Measurements from ENCODE around the gene SCAP. TPM values are rescaled to one million over a fixed set of nuclear protein-coding genes. Genes with fewer than 3 reads are reported as not detected.
"Not testable (repeated sequence)": the region's sequence is repeated elsewhere in the genome, so short reads cannot be mapped to it uniquely, and the experiment has no call there.

Gene SCAP
- total RNA-seq, 1 donor from 2014 or later: 43.1 TPM

DNA sequence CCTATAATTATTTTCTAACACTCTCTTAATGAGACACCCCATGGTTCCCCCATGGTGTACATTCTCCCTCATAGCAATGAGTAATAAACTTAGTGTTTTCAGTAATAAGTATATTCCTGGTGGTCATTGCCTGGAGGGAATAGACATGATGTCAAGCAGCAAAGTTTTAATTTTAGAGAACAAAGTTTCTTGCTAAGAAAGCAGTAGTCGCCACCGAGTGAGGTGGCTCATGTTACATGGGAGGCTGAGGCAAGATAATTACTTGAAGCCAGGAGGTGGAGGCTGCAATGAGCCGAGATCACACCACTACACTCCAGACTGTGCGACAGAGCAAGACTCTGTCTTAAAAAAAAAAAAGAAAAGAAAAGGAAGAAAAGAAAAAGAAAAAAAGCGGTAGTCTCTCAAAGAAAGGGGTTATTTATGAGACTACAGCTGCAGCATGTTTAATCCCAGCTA, 40.2 kb upstream of the SCAP start:
- no peak for DNase-seq
- Histone ChIP-seq H3K36me3 (no peaks in the 10 kb centered on the region), H3K9me3 (replicated peaks) (no peaks in the 10 kb centered on the region), H3K27me3 (ENCODE audit: low read depth) (no peaks in the 10 kb centered on the region), H3K4me3 (no peak overlapping the region), H3K4me1 (peaks cover 17% of the 10 kb centered on the region), H3K27ac (replicated peaks) (no peak overlapping the region)
- TF ChIP-seq, protein P1, sequence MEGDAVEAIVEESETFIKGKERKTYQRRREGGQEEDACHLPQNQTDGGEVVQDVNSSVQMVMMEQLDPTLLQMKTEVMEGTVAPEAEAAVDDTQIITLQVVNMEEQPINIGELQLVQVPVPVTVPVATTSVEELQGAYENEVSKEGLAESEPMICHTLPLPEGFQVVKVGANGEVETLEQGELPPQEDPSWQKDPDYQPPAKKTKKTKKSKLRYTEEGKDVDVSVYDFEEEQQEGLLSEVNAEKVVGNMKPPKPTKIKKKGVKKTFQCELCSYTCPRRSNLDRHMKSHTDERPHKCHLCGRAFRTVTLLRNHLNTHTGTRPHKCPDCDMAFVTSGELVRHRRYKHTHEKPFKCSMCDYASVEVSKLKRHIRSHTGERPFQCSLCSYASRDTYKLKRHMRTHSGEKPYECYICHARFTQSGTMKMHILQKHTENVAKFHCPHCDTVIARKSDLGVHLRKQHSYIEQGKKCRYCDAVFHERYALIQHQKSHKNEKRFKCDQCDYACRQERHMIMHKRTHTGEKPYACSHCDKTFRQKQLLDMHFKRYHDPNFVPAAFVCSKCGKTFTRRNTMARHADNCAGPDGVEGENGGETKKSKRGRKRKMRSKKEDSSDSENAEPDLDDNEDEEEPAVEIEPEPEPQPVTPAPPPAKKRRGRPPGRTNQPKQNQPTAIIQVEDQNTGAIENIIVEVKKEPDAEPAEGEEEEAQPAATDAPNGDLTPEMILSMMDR (IDR thresholded peaks at IDR 0.05; ENCODE audit: borderline replicate concordance): no peak
- intact Hi-C loops (cut with micrococcal nuclease): no loop called here

DNA sequence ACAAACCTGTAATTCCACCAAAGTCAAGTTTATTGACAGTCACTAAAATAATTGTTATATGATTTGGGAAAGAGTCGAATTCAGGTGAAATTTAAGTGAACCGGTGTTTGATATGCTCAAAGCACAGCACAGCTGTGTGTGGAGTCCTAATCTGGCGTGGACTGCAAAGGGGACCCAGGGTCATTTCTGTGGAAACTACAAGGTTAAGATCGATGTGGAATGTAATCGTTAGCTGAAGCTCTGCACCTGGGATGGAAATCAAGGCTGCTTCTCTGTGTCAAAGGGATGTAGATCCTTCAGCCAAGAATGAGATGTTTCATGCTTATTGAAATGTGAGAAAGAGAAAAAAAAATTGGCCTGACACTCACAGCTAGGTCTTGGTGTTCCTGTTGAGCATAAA, 39.4 kb upstream of the SCAP start:
- no peak overlapping the region for H3K27ac ChIP-seq (replicated peaks)
- no peaks in the 10 kb centered on the region for H3K9me3 ChIP-seq (replicated peaks)
- no peaks in the 10 kb centered on the region for H3K27me3 ChIP-seq (ENCODE audit: low read depth)
- no peak for DNase-seq
- TF ChIP-seq, protein P1 (IDR thresholded peaks at IDR 0.05; ENCODE audit: borderline replicate concordance): no peak
- H3K4me3 ChIP-seq: no peak overlapping the region
- peaks cover 1% of the 10 kb centered on the region for H3K36me3 ChIP-seq
- peaks cover 17% of the 10 kb centered on the region for H3K4me1 ChIP-seq
- intact Hi-C loops (cut with micrococcal nuclease): no loop called here

DNA sequence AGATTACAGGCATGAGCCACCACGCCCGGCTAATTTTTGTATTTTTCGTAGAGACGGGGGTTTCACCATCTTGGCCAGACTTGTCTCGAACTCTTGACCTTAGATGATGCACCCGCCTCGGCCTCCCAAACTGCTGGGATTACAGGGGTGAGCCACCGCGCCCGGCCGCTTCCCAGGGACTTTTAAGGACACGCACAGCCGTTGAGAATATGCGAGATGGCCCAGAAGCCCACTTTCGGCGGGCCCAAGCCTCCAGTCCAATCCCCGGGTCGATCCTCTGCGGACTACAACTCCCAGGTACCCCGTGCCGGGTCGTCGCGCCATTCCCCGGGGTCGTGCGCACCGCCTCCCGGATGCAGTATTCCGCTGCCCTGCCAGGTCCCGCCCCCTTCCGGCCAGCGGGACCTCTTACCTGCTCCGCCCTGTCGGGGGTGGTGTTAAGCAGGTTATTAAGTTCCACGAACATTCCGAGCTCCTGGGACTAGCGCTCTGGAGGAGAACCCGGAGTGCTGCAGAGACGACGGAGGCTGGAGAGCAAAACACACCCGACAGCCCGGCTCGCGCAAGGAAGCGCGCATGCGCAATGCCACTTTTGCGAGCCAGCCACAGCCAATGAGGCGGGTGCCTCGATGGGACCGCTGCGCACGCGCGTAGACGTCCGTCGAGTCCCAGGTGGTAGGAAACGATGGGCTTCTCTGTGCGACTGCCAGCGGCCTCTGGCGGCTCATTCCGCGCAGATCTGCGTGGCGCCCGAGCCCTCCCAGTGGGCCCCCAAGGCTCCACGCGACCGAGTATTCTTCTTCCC, 37.6 kb upstream of the SCAP start, which contains the start of gene ELP6:
ELP6 (minus strand) TSS at position 588 of the 805 bp plus-strand sequence; CDS start at position 466, 122 bp downstream.
- no peaks in the 10 kb centered on the region for H3K27me3 ChIP-seq (ENCODE audit: low read depth)
- H3K9me3 ChIP-seq (replicated peaks): no peaks in the 10 kb centered on the region
- intact Hi-C loops (cut with micrococcal nuclease): no loop called here
- peak; percentile 97 for DNase-seq
- H3K4me3 ChIP-seq: peak within 1 kb of the TSS; percentile 80
- H3K36me3 ChIP-seq: peaks cover 17% of the 10 kb centered on the region
- peaks cover 17% of the 10 kb centered on the region for H3K4me1 ChIP-seq
- H3K27ac ChIP-seq (replicated peaks): peak within 1 kb of the TSS; percentile 95
- TF ChIP-seq, protein P1 (IDR thresholded peaks at IDR 0.05; ENCODE audit: borderline replicate concordance): peak; percentile 56

DNA sequence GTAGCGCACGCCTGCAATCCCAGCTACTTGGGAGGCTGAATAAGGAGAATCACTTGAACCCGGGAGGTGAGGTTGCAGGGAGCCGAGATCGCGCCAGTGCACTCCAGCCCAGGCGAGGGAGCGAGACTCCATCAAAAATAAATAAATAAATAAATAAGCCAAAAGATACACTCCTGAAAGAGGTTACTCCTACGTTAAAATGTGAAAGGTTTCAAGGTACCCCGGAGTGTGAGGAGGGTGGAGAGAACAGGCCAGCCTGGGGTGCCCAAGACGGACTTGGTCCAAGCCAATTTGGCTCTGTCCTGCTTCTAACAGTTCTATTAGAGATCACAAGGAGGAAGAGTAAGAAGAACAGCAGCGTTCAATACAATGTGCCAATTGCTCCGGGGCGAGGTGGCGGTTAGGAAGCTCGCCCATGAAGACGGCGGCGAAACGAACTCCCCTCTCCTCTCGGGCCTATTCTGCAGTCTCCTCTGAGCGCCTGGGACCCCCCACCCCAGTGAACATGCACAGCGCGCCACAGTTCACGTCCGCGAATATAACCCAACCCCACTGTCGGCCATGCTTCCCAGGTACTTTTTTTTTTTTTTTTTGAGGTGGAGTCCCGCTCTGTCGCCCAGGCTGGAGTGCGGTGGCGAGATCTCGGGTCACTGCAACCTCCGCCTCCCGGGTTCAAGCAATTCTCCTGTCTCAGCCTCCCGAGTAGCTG, 36.8 kb upstream of the SCAP start:
- TF ChIP-seq, protein P1 (IDR thresholded peaks at IDR 0.05; ENCODE audit: borderline replicate concordance): no peak
- H3K9me3 ChIP-seq (replicated peaks): no peaks in the 10 kb centered on the region
- DNase-seq: no peak
- peaks cover 17% of the 10 kb centered on the region for H3K4me1 ChIP-seq
- H3K27ac ChIP-seq (replicated peaks): peak overlapping the region; percentile 95
- intact Hi-C loops (cut with micrococcal nuclease): no loop called here
- H3K36me3 ChIP-seq: peaks cover 23% of the 10 kb centered on the region
- no peaks in the 10 kb centered on the region for H3K27me3 ChIP-seq (ENCODE audit: low read depth)
- peak overlapping the region; percentile 80 for H3K4me3 ChIP-seq

DNA sequence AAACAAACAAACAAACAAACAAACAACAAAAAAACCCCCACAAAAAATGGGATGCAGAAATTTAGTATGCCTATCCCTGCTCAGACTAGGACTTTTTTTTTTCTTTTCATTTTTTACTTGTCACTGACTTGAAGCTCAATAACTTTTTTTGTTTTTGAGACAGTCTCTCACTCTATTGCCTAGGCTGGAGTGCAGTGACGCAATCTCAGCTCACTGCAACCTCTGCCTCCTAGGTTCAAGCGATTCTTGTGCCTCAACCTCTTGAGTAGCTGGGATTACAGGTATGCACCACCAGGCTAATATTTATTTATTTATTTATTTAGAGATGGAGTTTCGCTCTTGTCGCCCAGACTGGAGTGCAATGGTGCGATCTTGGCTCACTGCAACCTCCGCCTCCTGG, 29.5 kb upstream of the SCAP start:
- H3K27ac ChIP-seq (replicated peaks); H3K4me1 ChIP-seq; H3K9me3 ChIP-seq (replicated peaks); H3K27me3 ChIP-seq (ENCODE audit: low read depth); intact Hi-C loops (cut with micrococcal nuclease); H3K4me3 ChIP-seq; DNase-seq: not testable (repeated sequence)
- peaks cover 82% of the 10 kb centered on the region for H3K36me3 ChIP-seq

All from left ventricle myocardium inferior (tissue), 1 donor.